Measurements from ENCODE around the gene NUCKS1. TPM values are rescaled to one million over a fixed set of nuclear protein-coding genes. Genes with fewer than 3 reads are reported as not detected.

Gene NUCKS1
- total and polyA plus RNA-seq, 2 of the 4 experiments (the other 2 are of a cell fraction): 37.9 to 103 TPM

DNA sequence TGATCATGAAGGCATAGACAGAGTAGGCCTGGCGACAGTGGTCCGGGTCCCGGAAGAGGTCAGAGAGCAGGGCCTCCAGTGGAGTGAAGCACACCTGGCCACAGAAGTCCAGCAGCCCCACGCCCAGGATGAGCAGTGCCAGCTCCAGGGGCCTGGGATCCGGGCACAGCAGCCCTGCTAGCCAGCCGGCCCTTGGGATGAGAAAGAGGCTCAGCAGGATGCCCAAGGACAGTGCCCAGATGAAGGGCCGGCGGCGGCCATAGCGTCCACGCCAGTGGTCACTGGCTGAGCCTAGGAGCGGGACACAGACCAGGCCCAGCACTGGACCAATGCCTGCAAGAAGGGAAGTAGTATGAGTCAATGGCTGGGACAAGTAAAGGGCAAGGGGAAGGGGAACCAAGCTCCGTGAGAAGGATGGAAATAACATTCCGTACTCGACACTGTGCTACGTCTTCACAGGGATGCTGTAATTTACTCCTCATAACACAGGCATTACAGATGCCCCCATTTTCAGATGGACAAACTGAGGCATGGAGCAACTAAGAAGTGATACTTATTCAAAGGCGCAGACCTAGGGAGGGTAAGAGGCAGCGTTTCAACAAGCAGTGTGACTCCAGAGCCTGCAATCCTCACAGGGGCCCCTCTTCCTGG, 86.6 kb downstream of the NUCKS1 start:
- intact Hi-C loops (cut with micrococcal nuclease) (no loop called here), dilution Hi-C loops (cut with HindIII; ENCODE audit: low sequenced_read_pairs, unreplicated experiment) (no loop called here), in situ Hi-C loops (cut with MboI; ENCODE audit: low sequenced_read_pairs) (loop anchor here (25.0 kb wide), 2 partner anchors 249 to 449 kb away; partner anchors contain the start of gene AVPR1B)
- Histone ChIP-seq H4K20me1 (ENCODE audit: insufficient read depth, low read length) (no peaks in the 10 kb centered on the region), H3K14ac (replicated peaks; ENCODE audit: low read depth, low read length) (no peak overlapping the region), H3K4me2 (ENCODE audit: low read depth, low read length) (no peak overlapping the region), H3K4me1 (ENCODE audit: control insufficient read depth, insufficient read depth, low read length) (peaks cover 7% of the 10 kb centered on the region), H4K8ac (ENCODE audit: low read depth in 2 of 2, low read length in 2 of 2) (no peak overlapping the region), H2AK5ac (ENCODE audit: low read depth, low read length) (no peak overlapping the region), H2BK5ac (ENCODE audit: low read depth, low read length, poor library complexity, severe bottlenecking) (no peak overlapping the region), H3K36me3 (ENCODE audit: control insufficient read depth, insufficient read depth, low read length) (no peaks in the 10 kb centered on the region), H3K9me3 (ENCODE audit: control insufficient read depth, insufficient read depth, low read length) (no peaks in the 10 kb centered on the region), H2BK120ac (ENCODE audit: low read depth, low read length) (no peak overlapping the region), H3K27ac (ENCODE audit: insufficient read depth, low read length) (no peak overlapping the region), H3K4ac (ENCODE audit: low read depth, low read length) (no peak overlapping the region), H3K9ac (ENCODE audit: low read depth, low read length) (no peak overlapping the region), H4K5ac (ENCODE audit: low read depth, low read length) (no peak overlapping the region), H3K56ac (ENCODE audit: extremely low read depth, insufficient read depth, low read length) (no peak overlapping the region), H2AK9ac (replicated peaks; ENCODE audit: low read depth, low read length, poor library complexity) (no peak overlapping the region), H2BK15ac (ENCODE audit: low read depth, low read length) (no peak overlapping the region; the same call in 2 of the 3 replicates), H3K9me1 (ENCODE audit: insufficient read depth, low read length) (no peaks in the 10 kb centered on the region; the same call in 1 of the 2 replicates), H2BK20ac (ENCODE audit: low read depth, low read length) (no peak overlapping the region), H3K27me3 (ENCODE audit: control insufficient read depth, insufficient read depth, low read length) (no peaks in the 10 kb centered on the region), H3K23ac (ENCODE audit: low read depth, low read length) (no peak overlapping the region), H3K4me3 (ENCODE audit: insufficient read depth, low read depth, low read length) (no peak overlapping the region), H2AFZ (replicated peaks; ENCODE audit: low read length, poor library complexity) (no peak overlapping the region), H4K91ac (ENCODE audit: insufficient read depth, low read depth, low read length) (no peak overlapping the region), H3K79me1 (ENCODE audit: low read depth in 1 of 2, low read length in 2 of 2) (peaks cover 0 to 3% of the 10 kb centered on the region in 2 experiments; a peak in 1 of 4 replicates), H3K18ac (ENCODE audit: low read depth, low read length) (no peak overlapping the region)
- POLR2A ChIA-PET (ENCODE audit: unreplicated experiment): no interaction called here
- CTCF ChIA-PET: interaction anchor here (0.6 kb wide), 1 partner anchor 23 kb away, joined by 4 read pairs; no protein-coding TSS in a partner anchor
- 92% methylated on average over 8 of the region's 18 CpGs; no CpG with 5 or more reads in 1 of the 2 experiments for WGBS, 2 experiments (ENCODE audit: extremely low coverage in 2 of 2, insufficient read length in 1 of 2)
- BruUV-seq (replicated peaks): no TSS peak
- no peak for ATAC-seq (ENCODE audit: low read depth)
- TF ChIP-seq, protein P1, sequence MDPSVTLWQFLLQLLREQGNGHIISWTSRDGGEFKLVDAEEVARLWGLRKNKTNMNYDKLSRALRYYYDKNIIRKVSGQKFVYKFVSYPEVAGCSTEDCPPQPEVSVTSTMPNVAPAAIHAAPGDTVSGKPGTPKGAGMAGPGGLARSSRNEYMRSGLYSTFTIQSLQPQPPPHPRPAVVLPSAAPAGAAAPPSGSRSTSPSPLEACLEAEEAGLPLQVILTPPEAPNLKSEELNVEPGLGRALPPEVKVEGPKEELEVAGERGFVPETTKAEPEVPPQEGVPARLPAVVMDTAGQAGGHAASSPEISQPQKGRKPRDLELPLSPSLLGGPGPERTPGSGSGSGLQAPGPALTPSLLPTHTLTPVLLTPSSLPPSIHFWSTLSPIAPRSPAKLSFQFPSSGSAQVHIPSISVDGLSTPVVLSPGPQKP (IDR thresholded peaks at IDR 0.05; ENCODE audit: borderline replicate concordance, low read depth, low read length): no peak
- TF ChIP-seq MXI1 (IDR thresholded peaks at IDR 0.05; ENCODE audit: borderline replicate concordance, low read depth, low read length): no peak
- TF ChIP-seq SMC3 (IDR thresholded peaks at IDR 0.05; ENCODE audit: low read depth, low read length): no peak
- TF ChIP-seq USF2 (IDR thresholded peaks at IDR 0.05; ENCODE audit: low read depth, low read length): no peak
- no peak for TF ChIP-seq RAD21 (IDR thresholded peaks at IDR 0.05; ENCODE audit: low read length)
- no peak for TF ChIP-seq CHD1 (IDR thresholded peaks at IDR 0.05; ENCODE audit: low read depth, low read length)
- DNase-seq: no peak

Small RNA genes within 50 kb of the gene (microRNA-seq; reads per million reads assigned to microRNA genes)
- gene RF00017 (ENCODE audit: insufficient read depth, insufficient read length) (not detected), gene RF00139 (ENCODE audit: insufficient read depth, insufficient read length) (not detected)

Small RNA genes within 50 kb of the gene (small RNA-seq; reads per million reads assigned to genes)
- gene RF00017 (0 reads per million in 5 experiments), gene RF00139 (0 to 0.04 (median 0) reads per million in 5 experiments)

Other genes with a start within 250 kb of the NUCKS1 start
- gene CDK18, start 245.5 kb downstream of the NUCKS1 start, total RNA-seq (2012; rRNA removed): 0.18 and 0.28 TPM in 2 replicates
- gene CDK18, start 245.5 kb downstream of the NUCKS1 start, polyA plus RNA-seq (2012; rRNA removed): 0.34 and 0.48 TPM in 2 replicates
- 11.3 and 15.6 TPM in 2 replicates for gene ELK4, start 118.2 kb downstream of the NUCKS1 start, total RNA-seq (2012; rRNA removed)
- 3.3 and 4.6 TPM in 2 replicates for gene ELK4, start 118.2 kb downstream of the NUCKS1 start, polyA plus RNA-seq (2012; rRNA removed)
- 1.1 and 1.4 TPM in 2 replicates for gene SLC45A3, start 69.7 kb downstream of the NUCKS1 start, total RNA-seq (2012; rRNA removed)
- gene SLC45A3, start 69.7 kb downstream of the NUCKS1 start, polyA plus RNA-seq (2012; rRNA removed): 2.5 and 3.0 TPM in 2 replicates
- gene RAB29, start 25.3 kb upstream of the NUCKS1 start, total RNA-seq (2012; rRNA removed): 5.8 and 7.3 TPM in 2 replicates
- 4.4 and 5.7 TPM in 2 replicates for gene RAB29, start 25.3 kb upstream of the NUCKS1 start, polyA plus RNA-seq (2012; rRNA removed)
- 6.3 and 6.7 TPM in 2 replicates for gene SLC41A1, start 63.0 kb upstream of the NUCKS1 start, total RNA-seq (2012; rRNA removed)
- gene SLC41A1, start 63.0 kb upstream of the NUCKS1 start, polyA plus RNA-seq (2012; rRNA removed): 25.8 and 26.3 TPM in 2 replicates
- not detected in 2 replicates for gene PM20D1, start 100.0 kb upstream of the NUCKS1 start, total RNA-seq (2012; rRNA removed)
- 0.04 TPM in 1 of 2 replicates, not detected in the other for gene PM20D1, start 100.0 kb upstream of the NUCKS1 start, polyA plus RNA-seq (2012; rRNA removed)
- under 0.01 TPM in 1 of 2 replicates, not detected in the other for gene SLC26A9, start 193.3 kb upstream of the NUCKS1 start, total RNA-seq (2012; rRNA removed)
- not detected in 2 replicates for gene SLC26A9, start 193.3 kb upstream of the NUCKS1 start, polyA plus RNA-seq (2012; rRNA removed)

All from IMR-90 (cell line).